Upper lobe of left lung (tissue), 6 donors: ENCODE results near the gene TMEM52. TPM values are rescaled to one million over a fixed set of nuclear protein-coding genes. Genes with fewer than 3 reads are reported as not detected.

Source experiments
- ATAC-seq, 2 donors: fragments of 200-7000 bp; cut with Tn5 transposase; one replicate each; pipeline ENCODE4 v1.9.1; 2022; ENCODE audit warnings: mild to moderate bottlenecking in 2 of 2, moderate library complexity in 2 of 2; ENCODE audit not compliant: low FRiP score in 2 of 2
- DNase-seq, 2 donors: peaks; one replicate each; pipeline ENCODE4 v3.0.0-alpha.2; 2019 to 2020
- H3K27ac ChIP-seq, 4 donors: fragments of 200-600 bp; sonication (generic); one replicate each; pipeline ENCODE4 v1.5.1; 2016 to 2019
- H3K27me3 ChIP-seq, 4 donors: fragments of 200-600 bp; sonication (generic); one replicate each; pipeline ENCODE4 v1.5.1; 2017 to 2019
- H3K36me3 ChIP-seq, 4 donors: fragments of 200-600 bp; sonication (generic); one replicate each; pipeline ENCODE4 v1.5.1; 2016 to 2019
- H3K4me1 ChIP-seq, 4 donors: fragments of 200-600 bp; sonication (generic); one replicate each; pipeline ENCODE4 v1.5.1; 2018 to 2019
- H3K4me3 ChIP-seq, 4 donors: fragments of 200-600 bp; sonication (generic); one replicate each; pipeline ENCODE4 v1.5.1; 2017 to 2019; ENCODE audit warnings: mild to moderate bottlenecking in 2 of 4, moderate library complexity in 1 of 4
- H3K9me3 ChIP-seq, 4 donors: fragments of 200-600 bp; sonication (generic); one replicate each; pipeline ENCODE4 v1.5.1; 2018 to 2019
- CTCF ChIP-seq, 6 experiments: fragments of 450-650 bp in 4 of 6; fragments of 200-600 bp in 2 of 6; sonication (generic) in 2 of 6; IDR thresholded peaks; one replicate each; pipeline ENCODE4 v1.5.1; 2016 to 2019; ENCODE audit warnings: antibody characterized with exemption in 6 of 6
- EP300 ChIP-seq, 4 donors: sonication (generic); formaldehyde crosslinking; IDR thresholded peaks; one replicate each; pipeline ENCODE4 v1.5.1; 2017; ENCODE audit warnings: antibody characterized with exemption in 4 of 4, control low read depth in 2 of 4
- POLR2A ChIP-seq, 4 donors: fragments of 450-650 bp; IDR thresholded peaks; one replicate each; pipeline ENCODE4 v1.5.1; 2016 to 2017; ENCODE audit warnings: antibody characterized with exemption in 4 of 4, mild to moderate bottlenecking in 2 of 4
- POLR2AphosphoS5 ChIP-seq, 2 donors: sonication (generic); formaldehyde crosslinking; IDR thresholded peaks; one replicate each; pipeline ENCODE4 v1.5.1; 2017; ENCODE audit warnings: antibody characterized with exemption in 2 of 2
- WGBS, 2 donors: methylation state at CpG; one replicate each; pipeline ENCODE4 v1.1.5; 2017 to 2018; 5-methylcytosine and 5-hydroxymethylcytosine counted together
- total RNA-seq, 6 donors: library from RNA; depleted of rRNA in 4 of 6; stranded (reverse); fragments of >200 nt in 4 of 6; gene quantifications; one replicate each; pipeline versions ENCODE4 v1.1.0 to v1.2.1, GENCODE V29; 2016 to 2021
- donor health status: DM: no; HTN: no; CAD: no; lungs with moderate emphysema.
- donor health status: DM: no; HTN: yes; CAD: no; lungs with severe emphysema.

Gene TMEM52
- total RNA-seq, 6 donors from 2014 or later: 0.59 to 3.8 (median 2.7) TPM; not detected in 1

GRCh38 chr1:1941868-1942752 lies 23.0 kb upstream of the TMEM52 start:
- Histone ChIP-seq H3K36me3 (no peaks in the 10 kb centered on the region), H3K27ac (no peak overlapping the region), H3K4me1 (peaks cover 9 to 17% (median 11%) of the 10 kb centered on the region in 4 donors), H3K4me3 (no peak overlapping the region), H3K27me3 (peaks cover 0 to 3% (median 0%) of the 10 kb centered on the region in 4 donors), H3K9me3 (no peaks in the 10 kb centered on the region)
- 79 to 81% methylated on average over 26 to 32 of the region's 39 CpGs for WGBS, 2 donors
- ATAC-seq: no peak
- TF ChIP-seq POLR2AphosphoS5 (IDR thresholded peaks at IDR 0.05) (no peak), EP300 (IDR thresholded peaks at IDR 0.05) (no peak), POLR2A (IDR thresholded peaks at IDR 0.05) (no peak), CTCF (IDR thresholded peaks at IDR 0.05) (no peak)
- peak in 1 of 2 donors; percentile 53 for DNase-seq

GRCh38 chr1:1941211-1941841 lies 22.2 kb upstream of the TMEM52 start:
- no peaks in the 10 kb centered on the region for H3K36me3 ChIP-seq
- TF ChIP-seq POLR2AphosphoS5 (IDR thresholded peaks at IDR 0.05) (no peak), CTCF (IDR thresholded peaks at IDR 0.05) (no peak), POLR2A (IDR thresholded peaks at IDR 0.05) (no peak), EP300 (IDR thresholded peaks at IDR 0.05) (no peak)
- 71 to 75% methylated on average over 19 of the region's 19 CpGs for WGBS, 2 donors
- H3K4me3 ChIP-seq: no peak overlapping the region
- H3K4me1 ChIP-seq: peaks cover 6 to 9% (median 8%) of the 10 kb centered on the region in 4 donors
- ATAC-seq (no peak), DNase-seq (no peak)
- H3K27me3 ChIP-seq: peaks cover 0 to 3% (median 0%) of the 10 kb centered on the region in 4 donors
- H3K27ac ChIP-seq: no peak overlapping the region
- H3K9me3 ChIP-seq: no peaks in the 10 kb centered on the region

- Histone ChIP-seq H3K27me3 (peaks cover 0 to 3% (median 0%) of the 10 kb centered on the region in 4 donors), H3K27ac (no peak overlapping the region), H3K36me3 (no peaks in the 10 kb centered on the region), H3K9me3 (no peaks in the 10 kb centered on the region), H3K4me3 (no peak overlapping the region), H3K4me1 (peaks cover 6 to 9% (median 7%) of the 10 kb centered on the region in 4 donors)
- 85 to 87% methylated on average over 5 to 10 of the region's 12 CpGs for WGBS, 2 donors
- no peak for ATAC-seq
- TF ChIP-seq EP300 (IDR thresholded peaks at IDR 0.05): no peak
- no peak for TF ChIP-seq POLR2A (IDR thresholded peaks at IDR 0.05)
- no peak for TF ChIP-seq CTCF (IDR thresholded peaks at IDR 0.05)
- TF ChIP-seq POLR2AphosphoS5 (IDR thresholded peaks at IDR 0.05): no peak
- no peak for DNase-seq
These were observed 21.0 kb upstream of the TMEM52 start for GRCh38 chr1:1940123-1940425.

- TF ChIP-seq POLR2AphosphoS5 (IDR thresholded peaks at IDR 0.05) (no peak), CTCF (IDR thresholded peaks at IDR 0.05) (no peak), EP300 (IDR thresholded peaks at IDR 0.05) (no peak), POLR2A (IDR thresholded peaks at IDR 0.05) (no peak)
- peaks cover 6 to 9% (median 7%) of the 10 kb centered on the region in 4 donors for H3K4me1 ChIP-seq
- ATAC-seq (no peak), DNase-seq (peak in 1 of 2 donors; percentile 73)
- no peak overlapping the region for H3K27ac ChIP-seq
- no peak overlapping the region for H3K4me3 ChIP-seq
- WGBS, 2 donors: 87 to 88% methylated on average over 18 to 28 of the region's 28 CpGs
- no peaks in the 10 kb centered on the region for H3K36me3 ChIP-seq
- peaks cover 0 to 3% (median 0%) of the 10 kb centered on the region in 4 donors for H3K27me3 ChIP-seq
- no peaks in the 10 kb centered on the region for H3K9me3 ChIP-seq
These were observed 20.4 kb upstream of the TMEM52 start for GRCh38 chr1:1939296-1940122.
